Muscle layer of duodenum (tissue), 2 donors: ENCODE data around the gene AMBRA1.

Experiments
- H3K27ac ChIP-seq: one replicate; pipeline ENCODE4 v1.7.0; 2013; ENCODE audit warnings: mild to moderate bottlenecking, low read length
- H3K27me3 ChIP-seq: one replicate; pipeline ENCODE4 v1.7.0; 2013; ENCODE audit warnings: low read depth, mild to moderate bottlenecking, control low read depth, low read length
- H3K36me3 ChIP-seq, 2 donors: one replicate each; pipeline ENCODE4 v1.7.0; 2013; ENCODE audit warnings: low read length in 2 of 2, control low read depth in 1 of 2, mild to moderate bottlenecking in 1 of 2; ENCODE audit not compliant: insufficient read depth in 2 of 2, control insufficient read depth in 1 of 2
- H3K4me1 ChIP-seq, 2 donors: one replicate each; pipeline ENCODE4 v1.7.0; 2013; ENCODE audit warnings: low read length in 2 of 2, mild to moderate bottlenecking in 2 of 2, control low read depth in 1 of 2, moderate library complexity in 1 of 2; ENCODE audit not compliant: insufficient read depth in 2 of 2, control insufficient read depth in 1 of 2
- H3K4me3 ChIP-seq, 2 donors: one replicate each; pipeline ENCODE4 v1.7.0; 2013; ENCODE audit warnings: low read length in 2 of 2, low read depth in 1 of 2, mild to moderate bottlenecking in 1 of 2
- H3K9me3 ChIP-seq, 2 donors: one replicate each; pipeline ENCODE4 v1.7.0; 2013; ENCODE audit warnings: low read length in 2 of 2, control low read depth in 1 of 2, mild to moderate bottlenecking in 1 of 2; ENCODE audit not compliant: control insufficient read depth in 1 of 2
- donor health status: healthy.

AMBRA1 gene

GRCh38 chr11:46438211-46438610, 155.6 kb downstream of the AMBRA1 start:
- Histone ChIP-seq H3K4me1 (no peaks in the 10 kb centered on the region), H3K4me3 (no peak overlapping the region), H3K36me3 (peaks cover 10 to 22% of the 10 kb centered on the region in 2 donors), H3K9me3 (no peaks in the 10 kb centered on the region), H3K27me3 (no peaks in the 10 kb centered on the region), H3K27ac (no peak overlapping the region)

GRCh38 chr11:46437122-46437689, 156.6 kb downstream of the AMBRA1 start:
- peaks cover 20 to 26% of the 10 kb centered on the region in 2 donors for H3K36me3 ChIP-seq
- H3K4me3 ChIP-seq = no peak overlapping the region
- H3K27me3 ChIP-seq = no peaks in the 10 kb centered on the region
- no peaks in the 10 kb centered on the region for H3K4me1 ChIP-seq
- H3K9me3 ChIP-seq = no peaks in the 10 kb centered on the region
- no peak overlapping the region for H3K27ac ChIP-seq

GRCh38 chr11:46436113-46436512, 157.7 kb downstream of the AMBRA1 start:
- H3K36me3 ChIP-seq = peaks cover 28 to 29% of the 10 kb centered on the region in 2 donors
- no peaks in the 10 kb centered on the region for H3K9me3 ChIP-seq
- H3K27ac ChIP-seq = no peak overlapping the region
- no peaks in the 10 kb centered on the region for H3K4me1 ChIP-seq
- H3K27me3 ChIP-seq = no peaks in the 10 kb centered on the region
- no peak overlapping the region for H3K4me3 ChIP-seq

GRCh38 chr11:46435679-46436078, 158.1 kb downstream of the AMBRA1 start:
- no peak overlapping the region for H3K27ac ChIP-seq
- H3K4me3 ChIP-seq = no peak overlapping the region
- H3K36me3 ChIP-seq = peaks cover 32 to 33% of the 10 kb centered on the region in 2 donors
- no peaks in the 10 kb centered on the region for H3K9me3 ChIP-seq
- no peaks in the 10 kb centered on the region for H3K27me3 ChIP-seq
- no peaks in the 10 kb centered on the region for H3K4me1 ChIP-seq

GRCh38 chr11:46431211-46431610, 162.6 kb downstream of the AMBRA1 start:
- no peak overlapping the region for H3K27ac ChIP-seq
- H3K4me1 ChIP-seq = no peaks in the 10 kb centered on the region
- peaks cover 43 to 48% of the 10 kb centered on the region in 2 donors for H3K36me3 ChIP-seq
- no peak overlapping the region for H3K4me3 ChIP-seq
- H3K9me3 ChIP-seq = no peaks in the 10 kb centered on the region
- H3K27me3 ChIP-seq = no peaks in the 10 kb centered on the region

GRCh38 chr11:46429717-46430116, 164.1 kb downstream of the AMBRA1 start:
- Histone ChIP-seq H3K4me3 (no peak overlapping the region), H3K4me1 (no peaks in the 10 kb centered on the region), H3K36me3 (peaks cover 43 to 53% of the 10 kb centered on the region in 2 donors), H3K27ac (no peak overlapping the region), H3K9me3 (no peaks in the 10 kb centered on the region), H3K27me3 (no peaks in the 10 kb centered on the region)

GRCh38 chr11:46427364-46427763, 166.5 kb downstream of the AMBRA1 start:
- H3K4me3 ChIP-seq = no peak overlapping the region
- no peak overlapping the region for H3K27ac ChIP-seq
- H3K4me1 ChIP-seq = no peaks in the 10 kb centered on the region
- peaks cover 31 to 38% of the 10 kb centered on the region in 2 donors for H3K36me3 ChIP-seq
- no peaks in the 10 kb centered on the region for H3K9me3 ChIP-seq
- H3K27me3 ChIP-seq = no peaks in the 10 kb centered on the region

- no peaks in the 10 kb centered on the region for H3K27me3 ChIP-seq
- no peaks in the 10 kb centered on the region for H3K4me1 ChIP-seq
- no peaks in the 10 kb centered on the region for H3K9me3 ChIP-seq
- no peak overlapping the region for H3K4me3 ChIP-seq
- peaks cover 24 to 39% of the 10 kb centered on the region in 2 donors for H3K36me3 ChIP-seq
- H3K27ac ChIP-seq = no peak overlapping the region
Observed at GRCh38 chr11:46426233-46426991, 167.4 kb downstream of the AMBRA1 start.

GRCh38 chr11:46422588-46422987, 171.2 kb downstream of the AMBRA1 start:
- no peaks in the 10 kb centered on the region for H3K27me3 ChIP-seq
- no peaks in the 10 kb centered on the region for H3K9me3 ChIP-seq
- no peak overlapping the region for H3K27ac ChIP-seq
- H3K4me1 ChIP-seq = no peaks in the 10 kb centered on the region
- no peak overlapping the region for H3K4me3 ChIP-seq
- H3K36me3 ChIP-seq = peaks cover 8 to 31% of the 10 kb centered on the region in 2 donors

- Histone ChIP-seq H3K36me3 (peaks cover 12 to 37% of the 10 kb centered on the region in 2 donors), H3K4me1 (no peaks in the 10 kb centered on the region), H3K27me3 (no peaks in the 10 kb centered on the region), H3K9me3 (no peaks in the 10 kb centered on the region), H3K4me3 (no peak overlapping the region), H3K27ac (no peak overlapping the region)
Observed at GRCh38 chr11:46421257-46421880, 172.5 kb downstream of the AMBRA1 start.

GRCh38 chr11:46420513-46420912, 173.3 kb downstream of the AMBRA1 start:
- peaks cover 18 to 41% of the 10 kb centered on the region in 2 donors for H3K36me3 ChIP-seq

More at GRCh38 chr11:46420513-46420912, 173.3 kb downstream of the AMBRA1 start:
- Histone ChIP-seq H3K9me3 (no peaks in the 10 kb centered on the region), H3K27ac (no peak overlapping the region), H3K27me3 (no peaks in the 10 kb centered on the region), H3K4me3 (no peak overlapping the region), H3K4me1 (no peaks in the 10 kb centered on the region)
